Measurements from ENCODE around the gene CEP112.
"Not testable (repeated sequence)": the region's sequence is repeated elsewhere in the genome, so short reads cannot be mapped to it uniquely, and the experiment has no call there.

Gene CEP112

DNA sequence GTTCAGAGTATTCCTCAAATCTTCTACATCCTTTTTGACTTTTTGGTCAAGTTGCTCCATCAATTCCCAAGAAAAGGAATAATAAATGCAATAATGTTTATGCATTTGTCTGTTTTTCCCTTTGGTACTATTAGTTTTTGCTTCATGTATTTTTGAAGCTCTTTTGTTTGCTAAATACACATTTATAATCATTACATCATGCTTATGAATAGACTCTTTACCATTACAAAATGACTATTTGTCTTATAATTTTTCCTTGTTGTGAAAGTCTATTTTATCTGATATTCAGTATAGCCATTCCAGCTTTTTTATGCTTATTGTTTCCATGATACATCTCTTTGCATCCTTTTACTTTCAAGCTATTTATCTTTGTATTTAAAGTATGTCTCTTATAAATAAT, 41.2 kb downstream of the CEP112 start:
- DNase-seq = no peak

DNA sequence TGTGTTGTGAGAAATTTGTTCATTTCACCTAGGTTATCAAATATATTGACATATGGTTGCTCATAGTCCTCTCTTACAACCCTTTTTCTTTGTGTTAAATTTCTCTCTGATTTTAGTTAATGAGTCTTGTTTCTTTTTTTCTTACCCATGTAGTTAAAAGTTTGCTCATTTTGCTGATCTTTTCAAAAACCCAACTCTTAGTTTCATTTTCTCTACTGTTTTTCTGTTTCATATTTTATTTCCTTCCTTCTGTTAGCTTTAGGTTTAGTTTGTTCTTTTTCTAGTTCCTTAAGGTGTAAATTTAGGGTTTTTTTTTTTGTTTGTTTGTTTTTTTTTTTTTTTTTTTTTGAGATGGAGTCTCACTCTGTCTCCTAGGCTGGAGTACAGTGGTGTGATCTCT, 42.4 kb downstream of the CEP112 start:
- DNase-seq = no peak

DNA sequence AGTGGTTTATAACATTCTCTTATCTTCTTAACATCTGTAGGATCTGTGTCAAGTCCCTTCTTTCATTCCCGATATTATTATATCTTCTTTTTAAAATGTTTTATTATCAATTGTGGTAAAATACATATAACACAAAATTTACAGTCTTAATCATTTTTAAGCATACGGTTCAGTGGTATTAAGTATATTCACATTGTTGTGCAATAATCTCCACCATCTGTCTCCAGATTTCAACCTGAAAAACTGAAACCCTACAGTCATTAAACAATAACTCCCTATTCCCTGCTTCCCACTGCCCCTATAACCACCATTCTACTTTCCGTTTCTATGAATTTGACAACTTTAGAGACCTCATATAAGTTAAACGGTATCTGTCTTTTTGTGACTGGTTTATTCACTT, 45.5 kb downstream of the CEP112 start:
- DNase-seq = no peak

DNA sequence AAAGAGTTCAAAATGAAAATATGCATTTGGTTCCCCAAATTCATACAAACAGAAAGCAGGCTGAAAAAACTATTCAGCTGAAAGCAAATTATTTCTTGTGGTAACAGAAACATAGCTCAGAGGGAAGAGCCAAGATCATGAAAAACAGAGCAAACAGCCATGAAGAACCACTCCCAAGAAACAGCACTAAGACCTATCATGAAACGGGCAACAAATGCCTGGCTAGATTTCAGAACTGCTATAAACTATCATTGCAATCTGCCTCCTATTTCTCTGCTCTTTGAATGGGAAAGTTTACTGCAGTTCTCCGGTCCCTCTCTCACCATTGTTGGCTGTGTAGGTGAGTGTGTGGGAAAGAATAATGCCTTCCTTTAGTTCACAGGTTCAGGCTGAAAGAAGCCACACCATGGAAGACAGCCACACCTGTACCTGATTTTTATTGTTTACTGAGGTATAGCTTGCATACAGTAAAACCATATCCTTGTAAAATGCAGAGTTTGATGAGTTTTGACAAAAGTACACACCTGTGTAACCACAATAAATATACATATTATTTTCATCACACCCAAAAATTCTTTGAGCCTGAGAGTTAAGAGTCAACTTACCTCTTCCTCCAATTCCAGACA, 48.2 kb downstream of the CEP112 start:
- no peak for DNase-seq

DNA sequence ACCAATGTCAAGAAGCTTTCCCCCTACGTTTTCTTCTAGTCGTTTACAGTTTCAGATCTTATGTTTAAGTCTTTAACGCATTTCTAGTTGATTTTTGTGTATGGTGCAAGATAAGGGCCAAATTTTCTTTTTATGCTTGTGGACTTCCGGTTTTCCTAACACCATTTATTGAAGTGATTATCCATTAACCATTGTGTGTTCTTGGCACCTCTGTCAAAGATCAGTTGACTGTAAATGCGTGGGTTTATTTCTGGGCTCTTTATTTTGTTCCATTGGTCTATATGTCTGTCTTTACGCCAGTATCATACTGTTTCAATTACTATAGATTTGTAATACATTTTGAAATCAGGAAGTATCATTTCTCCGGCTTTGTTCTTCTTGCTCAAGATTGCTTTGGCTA, 49.5 kb downstream of the CEP112 start:
- DNase-seq = no peak

DNA sequence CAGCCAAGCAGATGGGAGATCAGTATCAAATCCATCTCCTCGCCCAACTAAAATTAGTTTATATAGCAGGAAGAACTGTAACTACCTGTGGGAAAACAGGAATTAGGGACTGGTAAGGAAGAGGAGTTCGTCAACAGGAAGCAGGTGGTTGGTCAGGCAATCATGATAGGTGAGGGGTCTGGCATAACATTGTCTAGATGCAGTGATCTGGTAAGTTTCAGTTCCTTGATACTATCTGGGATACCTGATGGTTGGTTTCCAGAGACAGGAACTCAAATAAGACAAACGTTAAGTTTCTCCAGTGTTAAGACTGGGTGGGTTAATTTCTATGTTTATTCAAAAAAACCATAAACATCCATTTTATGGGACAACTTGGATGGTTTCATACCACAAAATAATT, 53.8 kb downstream of the CEP112 start:
- DNase-seq = no peak

DNA sequence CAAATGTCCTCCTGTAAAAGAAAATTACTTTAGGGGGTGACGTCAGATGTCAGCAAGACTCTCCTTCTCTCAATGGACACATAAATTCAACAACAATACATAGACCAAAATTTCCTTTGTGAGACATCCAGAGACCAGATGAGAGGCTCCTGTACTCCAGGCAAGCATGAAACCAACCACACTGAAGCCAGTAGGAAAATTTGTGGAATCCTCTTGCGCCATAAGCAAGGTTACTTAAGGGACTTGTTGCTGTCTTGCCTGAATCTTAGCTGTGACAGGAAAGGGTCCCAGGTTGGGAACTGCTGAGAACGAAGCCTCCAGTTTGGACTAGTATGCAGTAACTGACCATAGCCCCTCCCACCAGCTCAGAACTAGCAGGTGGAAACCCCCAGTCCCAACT, 56.0 kb downstream of the CEP112 start:
- no peak for DNase-seq

DNA sequence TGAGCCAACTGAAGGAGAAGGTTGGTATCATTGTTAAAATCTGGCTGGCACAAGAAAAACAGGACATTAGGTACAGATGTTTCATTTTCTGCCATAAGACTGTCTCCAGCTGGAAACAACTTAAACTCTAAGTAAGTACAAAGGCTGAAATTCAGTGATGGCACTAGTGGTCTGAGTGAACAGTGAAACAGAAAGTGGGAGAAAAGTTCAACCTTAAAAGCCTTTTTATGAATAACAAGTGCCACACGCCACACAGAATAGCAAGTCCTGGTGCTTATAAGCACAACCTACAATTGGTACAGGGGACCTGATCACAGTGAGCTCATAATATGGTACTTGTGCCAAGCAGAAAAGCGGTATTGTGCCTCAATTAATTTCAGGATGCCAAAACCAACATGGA, 56.7 kb downstream of the CEP112 start:
- DNase-seq = no peak

DNA sequence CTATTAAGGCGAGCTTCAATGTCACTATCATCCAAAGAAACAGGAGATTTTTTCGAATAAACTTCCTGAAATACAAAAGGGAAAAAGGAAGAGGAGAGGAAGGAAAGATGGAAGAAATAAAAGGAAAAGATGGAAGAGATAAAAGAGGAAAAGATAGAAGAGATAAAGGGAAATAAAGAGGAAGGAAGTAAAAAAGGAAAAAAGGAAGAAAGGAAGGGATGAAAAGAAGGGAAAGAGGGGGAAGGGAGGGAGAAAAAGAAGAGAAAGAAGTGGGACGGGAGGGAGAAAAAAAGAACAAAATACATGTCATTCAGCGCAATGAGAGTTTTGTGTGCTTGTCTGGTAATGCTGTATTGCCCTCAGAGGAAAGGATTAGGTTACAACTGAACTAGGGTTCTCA, 62.2 kb downstream of the CEP112 start:
- DNase-seq = no peak

DNA sequence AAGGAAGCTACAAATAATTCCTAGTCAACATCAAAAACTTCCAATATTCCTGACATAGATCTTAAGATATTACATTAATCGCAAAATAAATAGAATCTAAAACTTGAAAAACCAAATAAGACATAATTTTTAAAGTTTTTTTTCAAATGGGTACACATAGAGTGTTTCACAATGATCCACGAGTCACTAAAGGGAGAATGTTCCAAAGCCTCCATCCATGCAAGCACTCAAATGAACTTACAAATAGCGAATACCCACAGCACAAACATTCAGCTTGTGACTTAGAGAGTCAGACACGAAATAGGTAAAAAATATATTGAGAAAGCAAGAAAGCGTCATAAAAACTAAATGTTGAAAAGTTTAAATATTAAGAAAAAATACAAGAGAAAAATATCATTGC, 65.7 kb downstream of the CEP112 start:
- no peak for DNase-seq

DNA sequence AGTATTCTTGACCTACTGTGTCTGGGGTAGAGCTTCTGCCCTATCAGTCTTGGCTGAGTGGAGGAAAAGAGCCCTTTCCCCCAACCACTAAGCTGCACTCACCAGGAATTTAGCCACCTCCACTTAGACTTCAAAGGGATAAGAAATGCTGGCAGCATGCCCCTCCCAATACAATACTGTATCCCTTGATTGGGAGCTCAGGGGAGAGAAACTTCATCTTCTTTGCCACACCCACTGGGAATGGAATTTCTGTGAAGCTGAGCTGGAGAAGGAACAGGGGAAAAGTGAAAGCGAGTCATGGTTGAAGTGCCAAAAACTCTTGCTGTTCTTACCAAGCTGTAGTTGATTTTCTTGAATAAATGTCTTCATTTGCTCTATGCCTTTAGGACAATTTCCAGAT, 68.8 kb downstream of the CEP112 start:
- no peak for DNase-seq

DNA sequence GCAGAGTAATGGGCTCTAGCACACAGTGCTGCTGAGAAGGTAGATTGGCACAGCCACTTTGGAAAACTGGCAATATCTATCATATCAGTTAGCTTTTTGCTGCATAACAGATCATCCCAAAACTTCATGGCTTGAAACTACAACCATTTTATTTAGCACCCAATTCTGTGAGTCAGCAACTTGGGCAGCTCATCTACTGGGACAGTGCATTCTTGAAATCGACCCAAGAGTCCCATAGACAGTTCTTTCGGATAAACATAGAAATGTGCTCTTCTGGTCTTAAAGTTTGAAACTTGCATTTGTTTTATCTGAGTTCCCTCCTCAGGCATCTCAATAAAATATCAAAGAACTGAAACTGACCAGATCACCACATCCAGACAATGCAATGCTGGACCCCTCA, 76.7 kb downstream of the CEP112 start:
- no peak for DNase-seq

DNA sequence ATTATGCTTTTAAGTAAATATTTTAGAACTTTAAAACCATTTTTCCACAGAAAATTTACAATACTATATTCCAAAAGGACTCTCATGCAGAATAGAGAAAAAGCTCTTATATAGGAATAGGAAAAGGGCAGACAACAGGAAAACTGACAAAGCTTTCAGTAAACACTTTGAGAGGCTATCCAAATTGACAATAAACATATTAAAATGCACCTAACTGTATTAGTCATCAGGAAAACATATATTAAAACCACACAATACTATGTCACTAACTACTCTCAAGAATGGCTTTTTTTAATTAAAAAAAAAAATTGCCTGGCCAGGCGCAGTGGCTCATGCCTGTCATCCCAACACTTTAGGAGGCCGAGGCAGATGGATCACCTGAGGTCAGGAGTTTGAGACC, 77.3 kb downstream of the CEP112 start:
- no peak for DNase-seq

DNA sequence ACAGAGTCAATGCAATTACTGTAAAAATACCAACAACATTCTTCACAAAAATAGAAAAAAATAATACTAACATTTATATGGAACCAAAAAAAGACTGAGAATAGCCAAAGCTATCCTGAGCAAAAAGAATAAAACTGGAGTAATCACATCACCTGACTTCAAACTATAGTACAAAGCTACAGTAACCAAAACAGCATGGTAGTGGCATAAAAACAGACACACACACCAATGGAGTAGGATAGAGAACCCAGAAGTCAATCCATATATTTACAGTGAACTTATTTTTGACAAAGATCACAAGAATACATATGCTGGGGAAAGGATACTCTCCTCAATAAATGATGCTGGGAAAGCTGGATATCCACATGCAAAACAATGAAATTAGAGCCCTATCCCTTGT, 84.2 kb downstream of the CEP112 start:
- no peak for DNase-seq

DNA sequence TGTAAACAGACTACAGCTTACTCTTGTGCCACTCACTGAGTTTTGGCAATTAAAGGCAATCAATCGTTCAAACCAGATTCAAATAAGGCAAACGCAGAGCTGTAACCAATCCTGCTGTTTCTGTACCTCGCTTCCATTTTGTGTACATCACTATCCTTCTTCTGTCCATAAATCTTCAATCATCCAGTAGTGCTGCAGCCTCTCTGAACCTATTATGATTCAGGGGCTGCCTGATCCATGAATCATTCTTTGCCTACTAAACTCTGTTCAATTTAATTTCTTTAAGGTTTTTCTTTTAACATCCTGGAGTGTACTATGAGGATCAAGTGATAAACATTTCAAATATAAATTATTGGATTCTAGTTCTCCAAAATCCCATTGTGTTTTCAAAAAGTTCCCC, 93.9 kb downstream of the CEP112 start:
- DNase-seq = no peak

DNA sequence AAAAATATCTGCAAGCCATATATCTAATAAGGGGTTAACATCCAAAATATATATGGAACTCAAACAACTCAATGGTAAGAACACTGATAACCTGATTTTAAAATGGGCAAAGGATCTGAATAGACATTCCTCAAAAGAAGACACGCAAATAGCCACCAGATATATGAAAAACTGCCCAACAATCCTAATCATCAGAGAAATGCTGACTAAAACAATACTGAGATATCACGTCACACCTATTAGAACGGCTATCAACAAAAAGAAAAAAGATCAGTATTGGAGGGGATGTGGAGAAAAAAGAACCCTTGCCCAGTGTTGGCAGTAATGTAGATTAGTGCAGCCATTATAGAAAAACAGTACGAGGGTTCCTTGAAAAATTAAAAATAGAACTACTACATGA, 97.2 kb downstream of the CEP112 start:
- DNase-seq = no peak

DNA sequence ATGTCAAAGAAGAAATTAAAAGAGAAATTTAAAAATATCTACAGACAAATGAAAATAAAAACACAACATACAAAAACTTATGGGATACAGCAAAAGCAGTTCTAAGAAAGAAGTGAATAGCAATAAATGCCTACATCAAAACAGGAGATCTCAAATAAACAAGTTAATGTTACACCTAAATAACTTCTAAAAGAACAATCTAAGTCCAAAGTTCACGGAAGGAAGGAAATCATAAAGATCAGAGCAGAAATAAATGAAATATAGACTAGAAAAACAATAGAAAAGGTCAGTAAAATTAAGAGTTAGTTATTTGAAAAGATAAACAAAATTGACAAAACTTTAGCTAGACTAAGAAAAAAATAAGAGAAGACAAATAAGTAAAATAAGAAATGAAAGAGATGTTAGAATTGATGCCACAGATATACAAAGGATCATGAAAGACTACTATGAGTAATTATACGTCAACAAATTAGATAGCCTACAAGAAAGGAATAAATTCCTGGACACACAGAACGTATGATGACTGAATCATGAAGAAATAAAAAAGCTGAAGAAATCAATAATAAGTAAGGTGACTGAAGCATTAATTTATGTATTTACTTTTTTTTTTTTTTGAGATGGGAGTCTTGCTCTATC, 100.4 kb downstream of the CEP112 start:
- DNase-seq = no peak

DNA sequence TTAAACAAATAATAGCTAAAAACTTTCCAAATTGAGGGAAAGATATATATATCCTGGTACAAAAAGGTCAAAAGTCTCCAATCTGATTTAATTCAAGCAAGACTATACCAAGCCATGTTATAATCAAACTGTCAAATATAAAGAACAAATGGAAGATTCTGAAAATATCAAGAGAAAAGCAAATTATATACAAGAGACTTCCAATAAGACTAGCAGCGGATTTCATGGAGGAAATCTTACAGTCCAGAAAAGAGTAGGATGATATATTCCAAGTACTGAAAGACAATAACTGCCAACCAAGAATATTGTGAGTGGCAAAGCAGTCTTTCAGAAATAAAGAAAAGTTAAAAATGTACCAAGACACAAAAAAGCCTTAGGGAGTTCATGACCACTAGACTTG, 102.2 kb downstream of the CEP112 start:
- no peak for DNase-seq

DNA sequence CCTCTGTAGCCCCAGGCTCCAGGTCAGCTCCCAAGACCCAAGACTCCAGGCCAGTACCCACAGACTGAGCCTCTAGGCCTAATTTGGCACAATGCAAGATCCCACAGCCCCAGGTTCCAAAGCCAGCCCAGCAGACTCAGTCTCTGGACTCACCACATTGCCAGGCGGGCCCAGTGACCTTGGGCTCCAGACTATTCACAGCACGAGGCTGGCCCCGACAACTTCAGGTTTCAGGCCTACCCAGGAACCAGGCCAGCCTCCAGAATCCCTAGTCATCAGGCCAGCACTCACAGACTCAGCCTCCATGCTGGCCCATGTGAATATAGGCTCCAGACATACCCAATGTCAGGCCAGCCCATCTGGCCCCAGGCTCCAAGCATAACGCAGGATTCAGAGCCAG, 103.8 kb downstream of the CEP112 start:
- DNase-seq = no peak

DNA sequence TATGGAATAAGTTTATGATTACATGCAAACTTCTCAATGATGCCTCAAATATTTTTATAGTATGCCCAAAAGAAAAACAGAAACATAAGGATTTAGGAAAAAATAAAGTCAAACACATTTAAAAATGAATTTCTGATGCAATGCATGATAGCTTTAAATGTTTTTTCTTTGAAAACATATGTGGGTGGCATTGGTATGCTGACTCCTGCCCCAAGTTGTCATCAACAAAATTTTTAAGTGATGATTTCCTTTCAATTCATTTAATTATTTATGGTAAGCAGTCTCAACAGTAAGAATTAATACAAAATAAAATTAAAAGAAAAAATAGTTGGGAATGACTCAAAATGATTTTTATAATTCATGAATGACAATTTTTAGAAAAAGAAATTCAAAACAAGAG, 104.9 kb downstream of the CEP112 start:
- no peak for DNase-seq

DNA sequence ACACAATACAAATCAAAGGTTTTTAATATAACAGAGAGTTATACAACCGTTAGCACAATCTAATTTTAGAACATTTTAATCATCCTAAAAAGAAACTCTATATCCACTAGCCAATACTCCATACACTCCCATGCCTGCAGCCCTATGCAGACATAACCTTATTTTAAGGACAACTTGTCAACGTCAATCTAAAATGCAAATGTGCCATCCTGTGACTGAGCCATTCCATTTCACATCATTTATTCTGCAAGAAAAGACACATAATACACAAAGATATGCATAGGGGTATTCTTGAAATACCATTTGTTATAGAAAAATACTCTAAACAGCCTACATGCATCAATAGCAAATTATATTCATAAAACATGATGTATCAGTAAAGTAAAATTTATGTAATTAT, 106.7 kb downstream of the CEP112 start:
- DNase-seq = no peak

DNA sequence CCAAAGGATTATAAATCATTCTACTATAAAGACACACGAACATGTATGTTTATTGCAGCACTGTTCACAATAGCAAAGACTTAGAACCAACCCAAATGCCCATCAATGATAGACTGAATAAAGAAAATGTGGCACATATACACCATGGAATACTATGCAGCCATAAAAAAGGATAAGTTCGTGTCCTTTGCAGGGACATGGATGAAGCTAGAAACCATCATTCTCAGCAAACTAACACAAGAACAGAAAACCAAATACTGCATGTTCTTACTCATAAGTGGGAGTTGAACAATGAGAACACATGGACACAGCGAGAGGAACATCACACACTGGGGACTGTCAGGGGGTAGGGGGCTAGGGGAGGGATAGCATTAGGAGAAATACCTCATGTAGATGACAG, 111.3 kb downstream of the CEP112 start:
- DNase-seq = not testable (repeated sequence)

DNA sequence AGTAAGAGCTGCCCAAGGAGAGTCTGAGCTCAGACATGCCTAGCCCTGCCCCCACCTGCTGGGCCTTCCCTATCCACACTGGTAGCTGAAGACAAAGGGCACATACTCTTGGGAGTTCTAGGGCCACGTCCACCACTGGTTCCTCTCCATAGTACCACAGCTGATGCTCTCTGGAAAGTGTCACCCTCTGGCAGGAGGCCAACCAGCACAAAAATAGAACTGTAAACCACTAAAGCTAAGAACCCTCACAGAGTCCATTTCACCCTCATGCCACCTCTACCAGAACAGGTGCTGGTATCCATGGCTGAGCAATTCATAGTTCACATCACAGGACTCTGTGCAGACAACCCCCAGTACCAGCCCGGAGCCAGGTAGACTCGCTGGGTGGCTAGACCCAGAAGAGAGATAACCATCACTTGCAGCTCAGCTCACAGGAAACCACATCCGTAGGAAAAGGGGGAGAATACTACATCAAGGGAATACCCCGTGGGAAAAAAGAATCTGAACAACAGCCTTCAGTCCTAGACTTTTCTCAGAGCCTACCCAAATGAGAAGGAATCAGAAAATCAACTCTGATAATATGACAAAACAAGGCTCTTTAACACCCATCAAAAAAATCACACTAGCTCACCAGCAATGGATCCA, 115.3 kb downstream of the CEP112 start:
- DNase-seq = no peak

DNA sequence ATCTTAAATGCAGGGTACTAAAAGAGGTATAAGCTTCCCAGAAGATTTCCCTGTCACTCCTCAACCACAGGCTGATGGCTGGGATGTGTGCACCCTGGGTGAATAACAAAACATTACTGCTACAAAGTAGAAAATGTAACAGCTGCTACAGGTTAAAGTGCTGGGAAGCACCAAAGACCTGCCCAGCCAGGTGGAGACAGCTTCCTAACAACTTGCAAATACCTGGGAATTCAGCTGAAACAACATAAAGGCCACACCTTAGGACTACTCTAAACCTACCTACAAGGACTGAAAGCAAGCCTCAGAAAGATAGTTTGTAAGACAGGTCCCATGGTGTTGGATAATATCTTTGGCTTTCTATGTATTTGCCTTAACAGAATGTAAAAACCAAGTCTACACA, 118.5 kb downstream of the CEP112 start:
- DNase-seq = no peak

DNA sequence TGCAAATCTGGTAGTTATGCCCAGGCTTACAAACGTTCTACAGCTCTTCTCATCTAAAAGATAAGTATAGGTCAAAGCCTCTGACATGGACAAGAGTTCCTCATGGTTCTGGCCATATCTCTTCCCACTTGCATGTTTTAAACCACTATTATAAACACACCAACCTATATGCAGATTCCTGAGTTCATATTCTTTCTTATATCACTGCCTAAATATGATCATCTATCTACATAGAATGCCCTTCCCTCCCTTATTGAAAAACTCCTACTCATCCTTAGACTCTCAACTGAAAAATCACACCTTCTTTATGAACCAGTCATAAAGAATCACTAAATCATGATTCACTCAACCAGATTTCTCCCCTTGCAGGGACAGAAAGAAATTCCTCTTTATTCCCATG, 128.2 kb downstream of the CEP112 start:
- no peak for DNase-seq

All from inflammatory macrophage (primary cell).